CD4-positive, alpha-beta T cell (primary cell): ENCODE measurements around the gene DSC2. TPM values are rescaled to one million over a fixed set of nuclear protein-coding genes. Genes with fewer than 3 reads are reported as not detected.

ENCODE experiments used
- ATAC-seq: fragments of 200-7000 bp; cut with Tn5 transposase; one replicate; pipeline ENCODE4 v1.10.0; 2022; ENCODE audit warnings: mild to moderate bottlenecking; ENCODE audit not compliant: poor library complexity
- CTCF ChIA-PET: fragments of 350-600 bp; sonication (Branson Sonifier 250); formaldehyde crosslinking; loops from one replicate; lab custom pipeline; 2021; ENCODE audit warnings: antibody characterized with exemption, inconsistent platforms; lab: Charles Lee
- POLR2A ChIA-PET: fragments of 350-600 bp; sonication (Branson Sonifier 250); formaldehyde crosslinking; loops from one replicate; lab custom pipeline; 2021; ENCODE audit warnings: antibody characterized with exemption, inconsistent platforms; lab: Charles Lee
- DNase-seq, 14 experiments: peaks; one replicate each; pipeline ENCODE4 v3.0.0-alpha.2; 2013 to 2020; ENCODE audit warnings: mixed read lengths in 2 of 14
- H3K27ac ChIP-seq, 2 donors: one replicate each; pipeline versions ENCODE4 v1.5.1 to v1.7.0; 2013; ENCODE audit warnings: low read length in 2 of 2, low read depth in 1 of 2, mild to moderate bottlenecking in 1 of 2
- H3K27me3 ChIP-seq, 2 experiments: 1 replicate in 1 of 2; 2 replicates in 1 of 2; pipeline versions ENCODE4 v1.6.1 to v1.7.0; 2013; ENCODE audit warnings: low read length in 2 of 2, control low read depth in 1 of 2, mild to moderate bottlenecking in 1 of 2, moderate library complexity in 1 of 2; ENCODE audit not compliant: insufficient read depth in 2 of 2, control insufficient read depth in 1 of 2
- H3K36me3 ChIP-seq: one replicate; pipeline ENCODE4 v1.6.1; 2013; ENCODE audit warnings: low read length, control low read depth; ENCODE audit not compliant: insufficient read depth
- H3K4me1 ChIP-seq: one replicate; pipeline ENCODE4 v1.6.1; 2013; ENCODE audit warnings: low read length, control low read depth; ENCODE audit not compliant: insufficient read depth
- H3K4me3 ChIP-seq: one replicate; pipeline ENCODE4 v1.5.1; 2013; ENCODE audit warnings: mild to moderate bottlenecking, low read length, moderate library complexity
- H3K9me3 ChIP-seq, 2 experiments: 1 replicate in 1 of 2; 2 replicates in 1 of 2; pipeline versions ENCODE4 v1.6.1 to v1.7.0; 2013; ENCODE audit warnings: low read length in 2 of 2, mild to moderate bottlenecking in 2 of 2, control low read depth in 1 of 2, moderate library complexity in 1 of 2; ENCODE audit not compliant: control insufficient read depth in 1 of 2, insufficient read depth in 1 of 2
- H3K27ac Mint-ChIP-seq: one replicate; pipeline ENCODE4 v1.8.0; 2020; ENCODE audit warnings: mixed read lengths
- H3K27me3 Mint-ChIP-seq: one replicate; pipeline ENCODE4 v1.8.0; 2021; ENCODE audit warnings: mixed read lengths
- H3K36me3 Mint-ChIP-seq: one replicate; pipeline ENCODE4 v1.8.0; 2021; ENCODE audit warnings: low read depth, mixed read lengths
- H3K4me1 Mint-ChIP-seq: one replicate; pipeline ENCODE4 v1.8.0; 2021; ENCODE audit warnings: low read depth, mixed read lengths
- H3K4me3 Mint-ChIP-seq: one replicate; pipeline ENCODE4 v1.8.0; 2020; ENCODE audit warnings: mild to moderate bottlenecking, mixed read lengths
- H3K9me3 Mint-ChIP-seq: one replicate; pipeline ENCODE4 v1.8.0; 2020; ENCODE audit warnings: mixed read lengths
- CTCF ChIP-seq: fragments of 200-600 bp; IDR thresholded peaks from one replicate; pipeline ENCODE4 v1.8.0; 2022; ENCODE audit warnings: antibody characterized with exemption, mild to moderate bottlenecking
- intact Hi-C, 2 experiments: fragments of 100-400 bp; cut with DNase I in 1 of 2; cut with micrococcal nuclease in 1 of 2; formaldehyde crosslinking; loops; one replicate each; pipeline versions ENCODE4 v1.15.1 to v1.9.0; 2023 to 2025; cut with DNase I, micrococcal nuclease
- total RNA-seq, 174 experiments: library from RNA in 2 of 174; stranded (reverse) in 2 of 174; gene quantifications; one replicate each; pipeline ENCODE4 v1.2.3 and lab custom pipeline; 2021 to 2026

Gene DSC2
- total RNA-seq, 2 experiments from 2014 or later, result not detected

GRCh38 chr18:31120594-31120993 lies 18.4 kb upstream of the DSC2 start:
- Histone ChIP-seq H3K27me3 (no peaks in the 10 kb centered on the region), H3K4me1 (no peaks in the 10 kb centered on the region), H3K27ac (no peak overlapping the region), H3K36me3 (no peaks in the 10 kb centered on the region), H3K4me3 (no peak overlapping the region), H3K9me3 (peaks cover 3 to 6% of the 10 kb centered on the region in 2 experiments)
- no peak overlapping the region for H3K27ac Mint-ChIP-seq
- ChIA-PET POLR2A (no interaction called here), CTCF (no interaction called here)
- intact Hi-C loops, result no loop called here
- no peak overlapping the region for H3K4me3 Mint-ChIP-seq
- no peaks in the 10 kb centered on the region for H3K4me1 Mint-ChIP-seq
- DNase-seq, result no peak
- ATAC-seq, result no peak
- peaks cover 5% of the 10 kb centered on the region for H3K9me3 Mint-ChIP-seq
- no peaks in the 10 kb centered on the region for H3K27me3 Mint-ChIP-seq
- TF ChIP-seq CTCF, result no peak
- no peaks in the 10 kb centered on the region for H3K36me3 Mint-ChIP-seq

GRCh38 chr18:31116853-31117595 lies 14.8 kb upstream of the DSC2 start:
- CTCF ChIA-PET, result no interaction called here
- no peaks in the 10 kb centered on the region for H3K27me3 Mint-ChIP-seq
- ATAC-seq (no peak), DNase-seq (no peak)
- Histone ChIP-seq H3K27ac (no peak overlapping the region), H3K4me1 (no peaks in the 10 kb centered on the region), H3K9me3 (peaks cover 3 to 4% of the 10 kb centered on the region in 2 experiments), H3K36me3 (no peaks in the 10 kb centered on the region), H3K27me3 (no peaks in the 10 kb centered on the region), H3K4me3 (no peak overlapping the region)
- H3K36me3 Mint-ChIP-seq, result no peaks in the 10 kb centered on the region
- no peak overlapping the region for H3K4me3 Mint-ChIP-seq
- no peak overlapping the region for H3K27ac Mint-ChIP-seq
- no peaks in the 10 kb centered on the region for H3K4me1 Mint-ChIP-seq
- peaks cover 5% of the 10 kb centered on the region for H3K9me3 Mint-ChIP-seq
- intact Hi-C loops, result no loop called here
- TF ChIP-seq CTCF, result no peak
- POLR2A ChIA-PET, result no interaction called here

GRCh38 chr18:31112804-31113203 lies 10.6 kb upstream of the DSC2 start:
- H3K36me3 Mint-ChIP-seq, result no peaks in the 10 kb centered on the region
- intact Hi-C loops, result no loop called here
- H3K27me3 Mint-ChIP-seq, result no peaks in the 10 kb centered on the region
- H3K9me3 ChIP-seq, result peaks cover 0 to 4% of the 10 kb centered on the region in 2 experiments
- no peak overlapping the region for H3K27ac ChIP-seq
- H3K4me3 Mint-ChIP-seq, result no peak overlapping the region
- no peaks in the 10 kb centered on the region for H3K27me3 ChIP-seq
- no peaks in the 10 kb centered on the region for H3K4me1 ChIP-seq
- ChIA-PET POLR2A (no interaction called here), CTCF (no interaction called here)
- H3K27ac Mint-ChIP-seq, result no peak overlapping the region
- H3K9me3 Mint-ChIP-seq, result peaks cover 5% of the 10 kb centered on the region
- no peaks in the 10 kb centered on the region for H3K36me3 ChIP-seq
- no peak for DNase-seq
- H3K4me3 ChIP-seq, result no peak overlapping the region
- H3K4me1 Mint-ChIP-seq, result no peaks in the 10 kb centered on the region
- TF ChIP-seq CTCF, result no peak
- no peak for ATAC-seq
